Measurements from ENCODE around the gene ZCCHC10. TPM values are rescaled to one million over a fixed set of nuclear protein-coding genes. Genes with fewer than 3 reads are reported as not detected.

Gene ZCCHC10
- total and polyA plus RNA-seq, 4 donors, result 11.3 to 40.8 (median 24.3) TPM

DNA sequence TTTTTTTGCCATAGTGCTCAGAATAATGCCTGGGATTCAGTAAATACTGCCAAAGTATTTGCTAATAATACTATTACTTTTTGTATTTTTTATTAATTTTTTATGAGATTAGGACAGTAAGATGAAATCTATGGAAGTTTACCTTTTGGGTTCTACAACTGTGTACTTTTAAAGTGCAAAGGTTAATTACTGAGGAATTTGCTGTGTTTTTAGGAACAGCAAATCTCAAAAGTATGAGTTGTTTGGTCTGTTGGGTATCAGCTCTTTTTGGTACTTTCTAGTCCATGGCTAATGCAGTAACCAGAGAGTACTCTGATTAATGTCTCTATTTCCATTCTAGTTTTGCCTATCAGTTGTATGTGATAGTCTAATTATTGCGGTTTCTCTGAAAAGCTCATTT, 30.5 kb upstream of the ZCCHC10 start:
- DNase-seq, result no peak
- H3K4me3 ChIP-seq (ENCODE audit: low read length in 2 of 2), result no peak overlapping the region
- 92 to 99% methylated on average over 1 of the region's 1 CpG for WGBS, 2 donors
- no peaks in the 10 kb centered on the region for H3K9me3 ChIP-seq (ENCODE audit: control insufficient read depth, low read length)
- intact Hi-C loops (cut with DNase I), result no loop called here
- ATAC-seq (ENCODE audit: low FRiP score), result no peak
- H3K4me1 ChIP-seq (ENCODE audit: control insufficient read depth in 1 of 2, insufficient read depth in 2 of 2, low read length in 2 of 2), result peaks cover 0 to 5% of the 10 kb centered on the region in 2 donors
- no peak overlapping the region for H3K27ac ChIP-seq (ENCODE audit: low read depth in 1 of 2, low read length in 2 of 2)
- no peaks in the 10 kb centered on the region for H3K27me3 ChIP-seq (ENCODE audit: control insufficient read depth in 1 of 2, insufficient read depth in 2 of 2, low read length in 1 of 2)
- H3K36me3 ChIP-seq (ENCODE audit: control insufficient read depth in 1 of 2, insufficient read depth in 2 of 2, low read length in 1 of 2), result no peaks in the 10 kb centered on the region

DNA sequence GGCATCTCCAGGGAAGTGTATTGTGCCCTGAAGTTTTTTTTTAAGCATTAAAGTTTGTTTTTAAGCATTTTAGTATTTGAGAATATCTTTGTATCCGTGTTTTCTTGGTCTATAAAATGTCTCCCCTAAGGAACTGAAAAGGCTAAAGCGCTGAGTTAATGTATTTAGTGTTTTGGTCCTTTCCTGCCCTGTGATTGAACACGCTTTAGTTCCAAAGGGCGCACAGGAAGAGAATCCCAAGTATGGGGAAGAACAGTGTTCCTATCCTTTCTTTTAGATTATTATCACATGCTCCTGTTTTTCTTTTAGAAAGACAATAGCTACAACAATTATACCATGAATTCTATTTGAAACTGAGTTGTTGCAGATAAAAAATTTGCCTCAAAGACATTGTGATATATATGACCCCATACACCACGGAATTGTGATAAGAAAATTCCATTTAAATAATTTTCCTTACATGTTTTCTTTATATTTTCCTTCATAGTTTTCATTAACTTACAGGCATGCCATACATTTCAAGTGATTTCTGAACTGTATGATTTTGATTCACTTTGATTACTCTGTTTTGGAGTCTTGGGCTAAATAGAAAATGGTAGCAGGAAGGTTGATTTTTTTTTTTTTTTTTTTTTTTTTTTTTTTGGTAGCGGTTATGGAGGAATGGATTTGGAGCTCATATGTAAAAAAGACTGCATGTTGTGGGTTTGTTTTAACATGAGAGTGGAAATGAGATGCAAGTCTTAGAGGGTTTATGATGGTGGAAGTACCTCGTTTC, 28.5 kb upstream of the ZCCHC10 start:
- peaks cover 0 to 5% of the 10 kb centered on the region in 2 donors for H3K4me1 ChIP-seq (ENCODE audit: control insufficient read depth in 1 of 2, insufficient read depth in 2 of 2, low read length in 2 of 2)
- WGBS, 2 donors, result 77 to 80% methylated on average over 7 of the region's 7 CpGs
- H3K36me3 ChIP-seq (ENCODE audit: control insufficient read depth in 1 of 2, insufficient read depth in 2 of 2, low read length in 1 of 2), result no peaks in the 10 kb centered on the region
- no peaks in the 10 kb centered on the region for H3K9me3 ChIP-seq (ENCODE audit: control insufficient read depth, low read length)
- DNase-seq (no peak), ATAC-seq (ENCODE audit: low FRiP score) (no peak)
- H3K27me3 ChIP-seq (ENCODE audit: control insufficient read depth in 1 of 2, insufficient read depth in 2 of 2, low read length in 1 of 2), result no peaks in the 10 kb centered on the region
- intact Hi-C loops (cut with DNase I), result no loop called here
- H3K4me3 ChIP-seq (ENCODE audit: low read length in 2 of 2), result no peak overlapping the region
- H3K27ac ChIP-seq (ENCODE audit: low read depth in 1 of 2, low read length in 2 of 2), result no peak overlapping the region

DNA sequence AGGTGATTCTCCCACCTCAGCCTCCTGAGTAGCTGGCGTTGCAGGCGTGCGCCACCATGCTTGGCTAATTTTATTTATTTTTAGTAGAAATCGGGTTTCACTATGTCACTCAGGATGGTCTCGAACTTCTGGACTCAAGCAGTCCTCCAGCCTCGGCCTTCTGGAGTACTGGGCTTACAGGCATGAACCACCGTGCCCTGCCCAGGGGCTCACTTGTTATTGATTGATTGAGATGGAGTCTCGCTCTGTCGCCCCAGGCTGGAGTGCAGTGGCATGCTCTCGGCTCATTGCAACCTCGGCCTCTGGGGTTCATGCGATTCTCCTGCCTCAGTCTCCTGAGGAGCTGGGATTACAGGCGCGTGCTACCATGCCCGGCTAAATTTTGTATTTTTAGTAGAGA, 27.1 kb upstream of the ZCCHC10 start:
- ATAC-seq (ENCODE audit: low FRiP score) (no peak), DNase-seq (no peak)
- H3K36me3 ChIP-seq (ENCODE audit: control insufficient read depth in 1 of 2, insufficient read depth in 2 of 2, low read length in 1 of 2), result no peaks in the 10 kb centered on the region
- H3K4me3 ChIP-seq (ENCODE audit: low read length in 2 of 2), result no peak overlapping the region
- no peaks in the 10 kb centered on the region for H3K27me3 ChIP-seq (ENCODE audit: control insufficient read depth in 1 of 2, insufficient read depth in 2 of 2, low read length in 1 of 2)
- WGBS, 2 donors, result 93 to 94% methylated on average over 15 of the region's 15 CpGs
- intact Hi-C loops (cut with DNase I), result no loop called here
- H3K9me3 ChIP-seq (ENCODE audit: control insufficient read depth, low read length), result no peaks in the 10 kb centered on the region
- H3K27ac ChIP-seq (ENCODE audit: low read depth in 1 of 2, low read length in 2 of 2), result no peak overlapping the region
- peaks cover 0 to 5% of the 10 kb centered on the region in 2 donors for H3K4me1 ChIP-seq (ENCODE audit: control insufficient read depth in 1 of 2, insufficient read depth in 2 of 2, low read length in 2 of 2)

DNA sequence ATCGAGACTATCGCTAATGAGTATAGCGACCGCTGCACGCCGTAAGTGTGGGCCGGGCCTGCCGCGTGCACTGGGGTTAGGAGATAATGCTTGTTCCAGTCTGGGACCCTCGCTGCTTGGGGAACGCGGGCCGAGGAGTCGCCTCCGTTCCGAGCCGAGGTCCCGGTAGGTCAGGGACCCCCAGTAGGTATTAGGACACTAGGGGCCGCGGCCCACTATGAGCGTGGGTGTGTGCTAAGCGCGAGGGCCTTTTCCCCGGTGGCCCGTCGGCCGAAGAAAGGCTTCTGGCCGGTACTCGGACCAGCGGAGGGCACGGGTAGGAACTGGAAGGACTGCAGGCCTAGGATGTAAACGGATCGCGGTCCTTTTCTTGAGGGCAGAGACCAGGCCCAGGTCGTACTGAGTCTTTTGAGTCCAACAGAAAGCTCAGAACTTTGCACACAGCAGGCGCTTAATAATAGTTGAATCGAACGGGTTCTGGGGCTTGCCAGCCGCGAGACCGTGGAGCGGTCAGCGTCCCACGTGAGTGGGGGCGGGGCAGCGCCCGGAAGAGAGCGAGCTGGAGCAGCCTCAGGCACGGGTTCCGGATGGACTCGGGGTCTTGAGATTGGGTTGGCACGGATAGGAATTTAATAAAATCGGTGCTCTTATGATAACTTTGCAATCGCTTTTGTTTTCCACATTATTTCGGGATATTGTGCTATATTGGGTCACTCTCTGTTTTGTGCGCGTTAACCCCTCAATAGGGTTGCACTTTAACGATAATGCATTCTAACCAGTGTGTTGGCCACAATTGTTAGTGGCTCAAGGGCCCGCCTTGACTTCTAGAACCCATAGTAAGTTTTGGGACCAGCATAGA, 26.2 kb upstream of the ZCCHC10 start:
- peak overlapping the region; percentile 20 to 95 for H3K4me3 ChIP-seq (ENCODE audit: low read length in 2 of 2)
- no peaks in the 10 kb centered on the region for H3K27me3 ChIP-seq (ENCODE audit: control insufficient read depth in 1 of 2, insufficient read depth in 2 of 2, low read length in 1 of 2)
- peak; percentile 73 for ATAC-seq (ENCODE audit: low FRiP score)
- H3K4me1 ChIP-seq (ENCODE audit: control insufficient read depth in 1 of 2, insufficient read depth in 2 of 2, low read length in 2 of 2), result peaks cover 0 to 5% of the 10 kb centered on the region in 2 donors
- no peaks in the 10 kb centered on the region for H3K9me3 ChIP-seq (ENCODE audit: control insufficient read depth, low read length)
- H3K27ac ChIP-seq (ENCODE audit: low read depth in 1 of 2, low read length in 2 of 2), result peak overlapping the region; percentile 68 to 82
- peak; percentile 85 to 90 for DNase-seq
- intact Hi-C loops (cut with DNase I), result no loop called here
- no peaks in the 10 kb centered on the region for H3K36me3 ChIP-seq (ENCODE audit: control insufficient read depth in 1 of 2, insufficient read depth in 2 of 2, low read length in 1 of 2)
- WGBS, 2 donors, result 1% methylated on average over 59 of the region's 59 CpGs

- H3K4me1 ChIP-seq (ENCODE audit: control insufficient read depth in 1 of 2, insufficient read depth in 2 of 2, low read length in 2 of 2), result peaks cover 0 to 5% of the 10 kb centered on the region in 2 donors
- H3K27ac ChIP-seq (ENCODE audit: low read depth in 1 of 2, low read length in 2 of 2), result peak within 1 kb of the TSS; percentile 91 to 98
- peak within 1 kb of the TSS; percentile 20 to 95 for H3K4me3 ChIP-seq (ENCODE audit: low read length in 2 of 2)
- ATAC-seq (ENCODE audit: low FRiP score) (peak; percentile 98), DNase-seq (peak; percentile 98 to 99)
- H3K36me3 ChIP-seq (ENCODE audit: control insufficient read depth in 1 of 2, insufficient read depth in 2 of 2, low read length in 1 of 2), result no peaks in the 10 kb centered on the region
- H3K27me3 ChIP-seq (ENCODE audit: control insufficient read depth in 1 of 2, insufficient read depth in 2 of 2, low read length in 1 of 2), result no peaks in the 10 kb centered on the region
- no peaks in the 10 kb centered on the region for H3K9me3 ChIP-seq (ENCODE audit: control insufficient read depth, low read length)
- intact Hi-C loops (cut with DNase I), result loop anchor here in 1 of 2 donors (2.0 kb wide), 2 partner anchors 25 to 89 kb away; partner anchors contain the start of genes AFF4 and ZCCHC10
- WGBS, 2 donors, result 0% methylated on average over 67 to 68 of the region's 68 CpGs
Measured at GRCh38 chr5:133051542-133052316, 25.4 kb upstream of the ZCCHC10 start, which contains the start of gene HSPA4. Gene HSPA4 (plus strand): TSS chr5:133052013. CDS start chr5:133052251, 238 bp downstream.

DNA sequence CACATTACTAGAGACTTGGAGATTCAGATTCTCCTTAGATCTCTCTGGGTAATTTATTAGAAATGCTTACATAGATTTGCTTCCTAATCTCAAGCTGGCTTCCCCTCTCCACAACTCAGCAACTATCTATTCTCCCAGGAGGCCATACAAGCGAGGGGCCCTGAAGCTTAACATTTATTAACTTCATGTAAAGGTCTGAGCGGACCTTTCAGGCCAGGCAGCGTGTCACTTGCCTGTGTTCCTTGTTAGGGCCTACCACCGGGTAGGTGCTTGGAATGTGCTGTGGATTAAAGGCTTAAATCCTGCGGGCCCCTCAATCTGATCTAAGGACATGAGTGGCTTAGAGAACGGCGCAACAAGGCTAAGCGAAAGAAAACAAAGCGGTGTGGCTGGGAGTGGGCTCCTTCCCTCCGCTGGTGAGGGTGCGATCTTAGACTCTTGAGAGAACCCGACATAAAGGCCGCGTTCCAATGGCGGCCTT, 24.8 kb upstream of the ZCCHC10 start:
- WGBS, 2 donors, result 6 to 7% methylated on average over 15 of the region's 15 CpGs
- intact Hi-C loops (cut with DNase I), result loop anchor here in 1 of 2 donors (2.0 kb wide), 2 partner anchors 24 to 88 kb away; partner anchors contain the start of genes AFF4 and ZCCHC10
- Histone ChIP-seq H3K9me3 (ENCODE audit: control insufficient read depth, low read length) (no peaks in the 10 kb centered on the region), H3K36me3 (ENCODE audit: control insufficient read depth in 1 of 2, insufficient read depth in 2 of 2, low read length in 1 of 2) (no peaks in the 10 kb centered on the region), H3K4me1 (ENCODE audit: control insufficient read depth in 1 of 2, insufficient read depth in 2 of 2, low read length in 2 of 2) (peaks cover 0 to 4% of the 10 kb centered on the region in 2 donors), H3K27me3 (ENCODE audit: control insufficient read depth in 1 of 2, insufficient read depth in 2 of 2, low read length in 1 of 2) (no peaks in the 10 kb centered on the region), H3K4me3 (ENCODE audit: low read length in 2 of 2) (peak overlapping the region; percentile 3 to 62), H3K27ac (ENCODE audit: low read depth in 1 of 2, low read length in 2 of 2) (peak overlapping the region; percentile 91 to 98)
- DNase-seq (no peak), ATAC-seq (ENCODE audit: low FRiP score) (peak; percentile 27)

DNA sequence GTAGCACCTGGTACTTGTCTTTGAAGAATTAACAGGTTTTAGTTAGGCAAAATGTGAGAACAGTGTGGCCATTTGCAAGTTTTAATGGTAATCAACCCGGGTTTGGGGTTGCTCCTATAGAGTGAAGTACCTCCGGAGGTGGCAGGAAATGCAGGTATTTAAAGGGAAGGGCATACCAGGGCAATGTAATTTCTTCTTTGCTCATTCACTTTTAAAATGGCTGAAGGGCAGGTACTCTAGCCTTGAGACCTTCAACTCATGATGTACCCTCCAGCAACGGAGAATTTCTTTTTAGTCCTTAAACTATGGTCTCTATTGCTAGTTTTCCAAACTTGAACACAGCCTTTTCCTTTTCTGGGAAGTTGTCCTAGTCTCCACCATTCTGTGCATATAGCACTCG, 24.2 kb upstream of the ZCCHC10 start:
- Histone ChIP-seq H3K4me3 (ENCODE audit: low read length in 2 of 2) (no peak overlapping the region), H3K27me3 (ENCODE audit: control insufficient read depth in 1 of 2, insufficient read depth in 2 of 2, low read length in 1 of 2) (no peaks in the 10 kb centered on the region), H3K36me3 (ENCODE audit: control insufficient read depth in 1 of 2, insufficient read depth in 2 of 2, low read length in 1 of 2) (no peaks in the 10 kb centered on the region), H3K4me1 (ENCODE audit: control insufficient read depth in 1 of 2, insufficient read depth in 2 of 2, low read length in 2 of 2) (no peaks in the 10 kb centered on the region), H3K9me3 (ENCODE audit: control insufficient read depth, low read length) (no peaks in the 10 kb centered on the region), H3K27ac (ENCODE audit: low read depth in 1 of 2, low read length in 2 of 2) (peak overlapping the region; percentile 81 to 91)
- no peak for DNase-seq
- intact Hi-C loops (cut with DNase I), result loop anchor here in 1 of 2 donors (2.0 kb wide), 2 partner anchors 24 to 88 kb away; partner anchors contain the start of genes AFF4 and ZCCHC10
- 37 to 45% methylated on average over 4 of the region's 4 CpGs for WGBS, 2 donors
- no peak for ATAC-seq (ENCODE audit: low FRiP score)

- H3K4me1 ChIP-seq (ENCODE audit: control insufficient read depth in 1 of 2, insufficient read depth in 2 of 2, low read length in 2 of 2), result no peaks in the 10 kb centered on the region
Measured at GRCh38 chr5:133049726-133050048, 23.3 kb upstream of the ZCCHC10 start.

More at GRCh38 chr5:133049726-133050048, 23.3 kb upstream of the ZCCHC10 start:
- no peaks in the 10 kb centered on the region for H3K9me3 ChIP-seq (ENCODE audit: control insufficient read depth, low read length)
- no peak overlapping the region for H3K4me3 ChIP-seq (ENCODE audit: low read length in 2 of 2)
- H3K36me3 ChIP-seq (ENCODE audit: control insufficient read depth in 1 of 2, insufficient read depth in 2 of 2, low read length in 1 of 2), result no peaks in the 10 kb centered on the region
- 0 to 2% methylated on average over 1 of the region's 1 CpG for WGBS, 2 donors
- H3K27me3 ChIP-seq (ENCODE audit: control insufficient read depth in 1 of 2, insufficient read depth in 2 of 2, low read length in 1 of 2), result no peaks in the 10 kb centered on the region
- peak overlapping the region; percentile 51 to 94 for H3K27ac ChIP-seq (ENCODE audit: low read depth in 1 of 2, low read length in 2 of 2)
- DNase-seq, result no peak
- ATAC-seq (ENCODE audit: low FRiP score), result no peak
- intact Hi-C loops (cut with DNase I), result loop anchor here in 1 of 2 donors (2.0 kb wide), 2 partner anchors 23 to 87 kb away; partner anchors contain the start of genes AFF4 and ZCCHC10

Data from aorta (tissue), 5 donors.